HG03025 (cell line): ENCODE data around the gene POLE.

Experiments used
- ATAC-seq: cut with Tn5 transposase; IDR thresholded peaks from one replicate; pipeline ENCODE4 v1.9.1; 2021; ENCODE audit warnings: mild to moderate bottlenecking, moderate library complexity; ENCODE audit not compliant: unreplicated experiment, low FRiP score

The POLE gene

DNA sequence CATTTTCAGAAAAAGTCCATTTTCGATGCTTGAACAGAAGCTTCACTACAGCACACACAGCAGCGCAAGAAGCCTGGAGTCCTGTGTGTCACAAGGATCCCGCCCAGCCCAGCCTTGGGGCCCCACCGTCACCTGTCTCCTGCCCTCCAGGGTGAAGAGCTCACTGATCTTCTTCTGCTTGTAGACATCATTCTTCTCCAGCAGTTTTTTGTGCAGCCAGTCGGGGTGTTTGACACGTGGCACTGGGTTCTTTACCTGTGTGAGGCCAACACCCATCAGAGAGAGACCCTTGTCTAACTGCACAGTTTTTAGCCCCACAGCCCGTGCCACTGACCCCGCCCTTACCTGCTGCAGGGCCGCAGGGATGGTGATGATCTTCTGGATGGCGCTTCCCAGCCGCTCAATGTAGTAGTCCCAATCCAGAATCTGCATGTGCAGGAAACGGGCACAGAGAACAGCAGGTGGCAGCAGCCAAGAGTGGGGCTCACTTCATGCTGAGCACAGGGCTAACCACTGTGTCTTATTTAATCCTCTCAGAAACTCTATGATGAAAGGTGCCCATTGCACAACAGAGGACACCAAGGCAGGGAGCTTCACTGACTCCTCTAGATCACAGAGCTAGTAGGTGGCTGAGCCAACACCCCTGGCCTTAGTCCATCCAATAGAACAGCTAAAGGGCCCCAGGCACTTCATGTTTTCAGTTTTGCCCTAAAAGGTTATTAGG lies 30.0 kb downstream of the POLE start:
- ATAC-seq: no peak

DNA sequence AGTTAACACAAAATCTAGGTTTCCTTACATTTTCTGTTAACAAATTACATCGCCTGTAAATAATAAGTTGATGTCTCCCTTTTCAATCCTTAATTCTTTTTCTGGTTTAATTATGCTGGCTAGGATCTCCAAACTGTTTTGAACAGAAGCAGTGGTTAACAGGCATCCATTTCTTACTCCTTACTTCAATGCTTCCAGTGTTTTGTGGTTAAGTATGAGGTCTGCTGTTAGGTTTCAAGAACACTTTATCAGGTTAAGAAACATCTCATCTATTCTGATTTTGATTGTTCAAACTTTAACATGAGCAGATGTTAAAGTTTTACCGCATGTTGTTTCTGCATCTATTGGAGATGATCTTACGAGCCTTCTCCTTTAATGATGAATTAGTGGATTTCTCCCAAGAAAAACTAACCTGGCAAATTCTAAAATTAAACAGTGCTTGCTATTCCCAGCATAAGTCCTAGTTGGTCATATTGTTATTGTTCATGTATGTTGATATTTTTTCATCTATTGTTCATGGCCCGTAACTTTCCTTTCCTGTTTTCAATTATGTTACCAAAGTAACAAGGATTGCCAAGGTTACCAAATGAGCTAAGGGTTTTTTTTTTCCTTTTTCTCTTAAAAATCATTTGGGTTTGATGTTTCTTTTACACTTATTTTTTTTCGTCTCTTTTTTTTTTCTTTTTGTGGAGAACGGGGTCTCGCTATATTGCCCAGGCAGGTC lies 33.4 kb downstream of the POLE start:
- no peak for ATAC-seq

GRCh38 chr12:132651444-132652100 lies 35.6 kb downstream of the POLE start:
- no peak for ATAC-seq

DNA sequence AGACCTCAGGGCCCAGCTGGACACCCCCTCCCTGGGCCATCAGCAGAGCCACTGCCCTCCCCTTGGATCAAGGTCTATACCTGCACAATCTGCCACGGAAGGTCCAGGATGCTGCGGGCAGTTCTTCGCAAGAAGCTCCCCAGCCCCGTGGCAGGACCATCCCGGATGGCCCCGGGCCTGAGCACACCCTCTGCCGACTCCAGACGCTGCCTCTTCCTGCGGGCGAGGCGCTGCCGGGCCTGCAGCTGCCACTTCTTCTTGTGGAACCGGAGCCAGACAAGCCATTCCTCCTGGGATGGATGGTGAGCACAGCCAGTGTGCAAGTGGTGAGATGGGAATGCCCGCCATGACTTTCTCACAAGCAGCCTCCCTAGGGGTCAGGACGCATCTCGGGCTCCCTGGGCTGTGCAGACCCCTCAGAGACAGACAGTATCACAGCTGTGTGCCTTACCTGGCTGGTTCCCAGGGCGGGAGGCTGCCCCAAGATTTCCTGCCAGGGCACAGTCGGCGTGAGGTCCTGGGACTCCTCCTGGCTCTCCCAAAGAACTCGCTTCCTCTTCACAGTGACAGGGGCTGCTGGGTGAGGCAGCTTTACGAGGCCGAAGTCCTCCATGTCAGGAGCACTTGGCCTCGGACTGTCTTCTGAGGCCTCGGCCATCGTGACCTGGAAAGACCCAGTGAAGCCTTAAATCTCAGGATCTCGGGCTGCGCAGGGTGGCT lies 37.8 kb downstream of the POLE start:
- no peak for ATAC-seq

DNA sequence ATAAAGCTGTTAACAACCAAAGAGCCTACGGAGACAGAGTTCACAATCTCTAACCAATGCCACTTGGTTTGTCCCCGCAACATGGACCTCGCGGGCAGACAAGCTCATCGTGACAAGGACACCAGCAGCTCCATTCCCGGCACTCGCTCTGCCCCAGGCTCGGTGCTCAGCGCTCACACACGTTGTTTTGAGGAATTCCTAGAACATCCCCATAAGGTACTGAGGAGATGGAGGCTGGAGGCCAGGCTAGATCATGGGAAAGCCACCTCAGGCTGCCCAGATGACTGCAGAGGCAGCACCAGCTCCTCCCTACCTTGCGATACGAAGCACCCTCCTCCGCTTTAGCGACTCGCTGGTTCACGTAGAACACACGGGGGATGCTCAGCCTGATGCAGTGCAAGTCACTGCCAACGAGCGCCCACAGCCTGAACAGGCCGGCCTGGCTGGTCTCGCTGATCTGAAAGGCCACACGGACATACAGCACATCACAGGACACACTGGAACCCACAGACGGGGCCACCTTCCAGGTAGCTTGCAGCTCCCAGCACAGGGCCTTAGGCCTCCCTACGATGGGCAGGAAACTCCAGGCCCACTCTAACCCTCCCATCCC lies 38.4 kb downstream of the POLE start:
- ATAC-seq: no peak

- no peak for ATAC-seq
Observed at GRCh38 chr12:132647858-132648257, 39.3 kb downstream of the POLE start.

DNA sequence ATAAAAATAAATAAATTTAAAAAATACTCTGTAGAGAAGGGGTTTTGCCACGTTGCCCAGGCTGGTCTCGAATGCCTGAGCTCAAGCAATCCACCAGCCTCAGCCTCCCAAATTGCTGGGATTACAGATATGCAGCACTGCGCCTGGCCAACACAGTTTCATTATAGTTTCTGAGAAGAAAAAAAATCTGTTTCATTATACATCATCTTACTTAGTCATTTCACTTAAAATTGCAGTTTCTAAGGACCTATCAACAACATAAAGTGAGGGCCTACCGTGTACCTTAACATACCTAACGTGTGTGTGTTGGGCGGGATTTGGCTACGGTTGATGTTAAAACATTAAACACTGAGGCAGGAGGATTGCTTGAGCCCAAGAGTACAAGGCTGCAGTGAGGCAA lies 40.3 kb downstream of the POLE start:
- ATAC-seq: no peak

- ATAC-seq: no peak
Observed at GRCh38 chr12:132642846-132643835, 44.0 kb downstream of the POLE start.

DNA sequence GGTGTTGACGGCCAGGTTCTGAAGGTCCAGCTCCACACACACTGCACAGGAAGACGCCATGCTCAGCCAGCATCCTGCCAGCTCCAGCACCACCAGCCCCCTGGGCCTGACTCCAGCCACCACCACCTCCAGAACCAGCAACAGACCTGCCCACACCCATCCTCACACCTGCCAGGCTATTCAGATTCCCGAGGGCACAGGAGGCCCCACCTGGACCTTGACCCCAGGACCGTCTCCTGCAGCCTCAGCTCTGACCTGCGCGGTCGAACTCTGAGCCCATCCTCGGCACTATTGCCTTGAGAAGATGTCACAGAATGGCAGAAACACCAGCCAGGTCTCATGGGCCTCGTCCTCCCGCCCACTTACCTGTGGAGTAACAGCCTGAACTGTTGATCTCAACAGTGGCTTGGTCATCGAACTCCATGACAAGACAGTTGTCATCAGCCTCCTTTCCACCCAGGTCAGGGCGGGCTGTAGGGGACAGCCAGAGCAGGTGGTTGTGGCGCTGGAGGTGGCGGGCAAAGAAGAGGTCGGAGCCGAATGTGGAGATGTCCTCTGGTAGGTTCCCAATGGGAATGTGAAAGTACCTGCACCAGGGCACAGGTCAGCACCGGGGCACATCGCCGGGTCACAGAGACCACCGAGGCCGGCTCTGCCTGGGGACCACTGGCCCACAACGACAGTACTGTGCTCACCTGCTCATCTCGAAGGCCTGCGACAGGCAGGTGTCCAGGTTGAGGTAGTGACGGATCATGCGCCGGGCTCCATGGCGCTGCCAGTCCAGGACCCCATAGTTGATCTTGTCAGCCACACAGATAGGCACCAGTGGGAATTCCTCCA lies 45.1 kb downstream of the POLE start:
- ATAC-seq: no peak

GRCh38 chr12:132640936-132641335 lies 46.2 kb downstream of the POLE start:
- ATAC-seq: no peak

- ATAC-seq: no peak
Observed at GRCh38 chr12:132639956-132640520, 47.1 kb downstream of the POLE start.

DNA sequence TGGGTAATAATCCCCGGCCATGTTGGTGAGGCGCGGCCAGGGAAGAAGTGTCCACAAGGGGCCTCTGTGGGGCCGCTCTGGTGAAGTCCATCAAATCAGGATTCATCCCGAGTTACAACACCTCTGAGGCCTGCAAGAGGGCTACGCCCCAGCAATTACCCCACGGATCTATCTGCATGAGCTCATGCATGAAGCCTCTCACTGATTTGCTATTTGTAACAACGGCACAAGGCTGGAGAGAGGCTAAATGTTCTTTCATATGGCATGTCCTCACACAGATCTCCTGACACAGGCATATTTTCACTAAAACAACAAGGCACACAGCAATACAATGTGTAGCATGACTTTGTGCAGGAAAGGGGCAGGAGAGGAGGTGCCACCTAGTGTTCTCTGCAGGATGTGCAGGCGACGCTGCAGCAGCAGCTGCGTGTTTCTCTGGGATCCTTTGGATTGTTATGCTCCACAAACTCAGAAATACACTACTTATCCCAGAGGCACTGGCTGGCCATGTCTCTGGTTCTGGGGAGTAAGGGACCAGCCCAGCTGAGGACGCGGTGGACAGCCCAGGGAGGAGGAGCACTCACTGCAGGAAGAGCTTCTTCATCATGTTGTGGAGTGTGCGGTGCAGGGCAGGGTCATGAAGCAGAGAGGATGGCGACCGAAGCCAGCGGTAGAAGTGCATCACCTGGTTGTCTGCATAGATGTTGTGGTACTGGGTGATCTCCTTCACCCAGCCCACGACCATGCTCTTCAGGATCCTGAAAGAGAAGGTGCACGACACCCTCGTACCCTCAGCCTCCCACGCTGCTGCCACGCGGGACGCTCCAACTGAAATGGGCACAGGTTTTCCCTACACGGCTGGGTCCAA lies 48.4 kb downstream of the POLE start:
- ATAC-seq: no peak

DNA sequence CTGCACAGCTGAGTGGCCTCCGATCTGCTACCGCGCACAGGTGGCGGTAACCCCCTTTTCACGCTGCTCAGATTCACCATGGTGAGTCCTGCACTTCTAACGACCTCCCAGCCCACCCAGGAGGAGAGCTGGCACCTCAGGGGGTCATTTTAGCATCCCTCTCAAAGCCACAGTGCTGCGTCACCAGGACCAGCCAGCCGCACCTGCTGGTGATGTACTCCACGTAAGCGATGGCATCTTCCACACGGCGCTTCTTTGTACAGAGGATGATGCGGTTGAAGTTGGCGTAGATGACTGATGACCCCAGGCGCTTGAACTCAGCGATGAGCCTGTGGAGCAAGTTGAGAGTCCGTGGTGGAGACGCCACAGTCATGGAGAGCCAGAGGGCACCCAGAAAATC lies 49.3 kb downstream of the POLE start:
- no peak for ATAC-seq

DNA sequence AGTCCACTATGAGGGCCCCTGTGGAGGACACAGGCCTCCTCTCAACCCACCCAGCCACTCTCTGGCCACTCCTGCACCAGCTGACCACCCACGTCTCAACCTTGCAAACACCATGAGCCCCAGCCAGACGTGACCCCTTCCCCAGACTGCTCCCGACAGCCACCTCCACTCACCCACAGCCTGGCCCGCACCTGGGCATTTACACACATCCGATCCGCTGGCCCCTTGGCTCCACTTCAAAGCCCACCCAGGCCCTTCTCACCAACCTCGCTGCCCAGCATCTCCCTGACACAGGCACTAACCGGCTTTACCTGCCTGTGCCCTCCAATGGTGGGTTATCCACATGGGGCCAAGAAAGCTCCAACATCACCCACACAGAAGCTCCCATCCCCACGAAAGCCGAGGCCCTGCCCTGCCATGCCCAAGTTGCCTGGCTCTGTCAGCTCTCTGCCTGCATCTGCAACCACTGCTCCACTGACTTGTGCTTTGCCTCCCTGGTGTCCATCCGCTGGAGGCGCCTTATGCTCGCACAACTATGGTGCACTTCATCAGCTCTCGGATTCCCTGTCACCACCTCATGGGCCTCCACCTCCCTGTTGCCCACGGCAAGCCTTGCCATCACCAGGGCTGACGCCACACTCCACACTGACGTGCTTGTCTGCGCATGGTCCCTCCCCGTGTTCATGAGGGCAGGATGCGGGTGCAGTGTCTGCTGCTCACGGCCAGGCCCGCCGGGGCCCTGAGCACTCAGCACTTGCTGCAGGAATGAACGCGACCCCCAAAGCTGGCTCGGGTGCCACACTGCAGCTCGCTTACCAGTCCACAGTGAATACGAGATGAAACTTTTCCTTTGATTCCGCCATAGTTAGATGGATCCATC lies 51.8 kb downstream of the POLE start:
- no peak for ATAC-seq

- no peak for ATAC-seq
Observed at GRCh38 chr12:132634411-132634990, 52.6 kb downstream of the POLE start.

DNA sequence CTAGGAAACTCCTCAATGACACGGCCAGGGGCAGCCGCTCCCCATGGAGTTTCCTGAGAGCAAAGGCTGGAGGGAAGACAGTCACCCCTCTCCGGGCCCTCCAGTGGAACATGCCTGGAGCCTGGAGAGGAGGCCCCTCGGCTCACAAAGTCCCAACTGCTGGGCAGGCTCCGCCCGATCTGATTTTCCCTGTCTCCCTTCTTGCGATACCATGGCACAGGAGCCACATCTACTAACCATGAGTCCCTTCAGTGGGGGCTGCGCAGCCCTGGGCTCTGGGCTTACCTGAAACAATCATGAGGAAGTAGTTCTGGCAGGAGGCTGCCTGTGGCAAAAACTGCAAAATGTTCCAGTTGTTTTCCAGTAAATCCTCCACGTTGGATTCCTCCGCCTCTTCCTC lies 53.2 kb downstream of the POLE start:
- no peak for ATAC-seq
